DOHH2 (cell line): ENCODE results near the gene KCNE2.

Experiments used
- CTCF ChIP-seq: fragments of 200-600 bp; sonication (generic); IDR thresholded peaks from one replicate; pipeline ENCODE4 v1.5.1; 2014; ENCODE audit warnings: antibody characterized with exemption, mild to moderate bottlenecking, low read depth, low read length; ENCODE audit not compliant: poor library complexity, severe bottlenecking
- EZH2phosphoT487 ChIP-seq: fragments of 200-600 bp; sonication (generic); IDR thresholded peaks from 2 replicates; pipeline ENCODE4 v1.6.1; 2017; ENCODE audit warnings: borderline replicate concordance, mild to moderate bottlenecking, antibody characterized with exemption, low read length, moderate library complexity, mixed read lengths

- TF ChIP-seq EZH2phosphoT487: no peak
- no peak for TF ChIP-seq CTCF
Observed at GRCh38 chr21:34345892-34346291, 17.9 kb upstream of the KCNE2 start.
